CD4-positive, alpha-beta T cell treated with Interleukin-4 for 4 hours (primary cell): ENCODE results near the gene LRP11.

Experiments used
- DNase-seq: peaks from one replicate; pipeline ENCODE4 v3.0.0-alpha.2; 2020

The LRP11 gene

DNA sequence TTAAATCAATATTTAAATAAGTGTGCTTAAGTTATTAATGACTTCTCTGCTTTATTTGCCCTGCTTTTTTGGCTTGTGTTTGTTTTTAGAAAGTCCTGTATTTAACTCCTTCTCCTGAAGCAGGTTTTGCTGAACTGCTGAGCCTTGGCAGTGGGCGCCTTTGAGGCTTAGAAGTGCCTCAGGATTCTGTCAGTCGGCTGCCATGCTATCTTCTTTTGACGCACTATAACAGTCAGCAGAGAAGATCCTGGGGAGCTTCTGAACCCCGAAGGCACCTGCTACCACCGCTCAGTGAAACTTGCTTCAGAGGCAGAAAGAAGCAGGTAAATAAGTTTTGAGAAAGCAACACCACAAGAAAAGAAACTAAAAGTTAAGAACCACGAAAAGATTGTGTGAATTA is 92.2 kb downstream of the LRP11 start:
- no peak for DNase-seq

DNA sequence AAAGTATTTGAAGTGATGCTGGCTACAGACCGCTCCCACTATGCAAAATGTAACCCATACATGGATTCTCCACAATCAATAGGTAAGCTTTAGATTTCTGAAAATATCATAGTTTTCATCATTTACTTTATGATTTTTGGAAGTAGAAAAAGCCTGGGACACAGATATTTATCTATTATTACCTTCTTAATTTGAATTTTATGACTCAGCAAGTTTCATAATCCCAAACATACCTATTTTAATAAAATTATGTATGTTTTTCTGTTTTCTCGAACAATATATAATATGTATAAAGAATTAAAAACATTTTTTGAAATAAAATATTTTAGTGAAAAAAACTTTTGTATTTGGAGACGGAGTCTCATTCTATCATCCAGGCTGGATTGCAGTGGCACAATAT is 93.0 kb downstream of the LRP11 start:
- no peak for DNase-seq

DNA sequence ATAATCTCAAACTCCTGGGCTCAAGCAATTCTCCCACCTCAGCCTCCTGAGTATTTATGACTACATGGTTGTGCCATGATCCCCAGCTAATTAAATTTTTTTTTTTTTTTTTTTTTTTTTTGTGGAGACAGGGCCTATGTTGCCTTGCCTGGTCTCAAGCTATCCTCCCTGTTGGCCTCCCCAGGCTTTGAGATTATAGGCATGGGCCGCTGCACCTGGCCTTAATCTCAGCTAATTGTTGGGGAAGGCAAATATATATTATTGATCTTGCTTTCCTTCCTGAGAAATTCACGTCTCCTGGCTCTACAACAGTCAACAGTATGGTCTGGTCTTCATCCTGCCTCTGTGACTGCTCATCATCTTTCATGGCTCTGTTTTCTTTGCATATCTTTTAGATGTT is 94.5 kb downstream of the LRP11 start:
- no peak for DNase-seq
